Loucy (cell line): Measurements from ENCODE around the gene GRID2.

ENCODE experiments used
- CTCF ChIP-seq: fragments of 200-600 bp; sonication (generic); conservative IDR thresholded peaks from 2 replicates; pipeline ENCODE4 v1.5.1; 2014; ENCODE audit warnings: mild to moderate bottlenecking, antibody characterized with exemption, low read length
- EZH2phosphoT487 ChIP-seq: fragments of 200-600 bp; IDR thresholded peaks from 2 replicates; pipeline ENCODE4 v1.6.1; 2018; ENCODE audit warnings: antibody characterized with exemption, mild to moderate bottlenecking, moderate library complexity, borderline replicate concordance

GRCh38 chr4:93289241-93289640 is 985.5 kb downstream of the GRID2 start:
- TF ChIP-seq CTCF (no peak), EZH2phosphoT487 (no peak)
